GM18511 (cell line): ENCODE measurements around the gene RPL35.

Experiments
- ATAC-seq: cut with Tn5 transposase; IDR thresholded peaks from one replicate; pipeline ENCODE4 v1.9.1; 2021; ENCODE audit warnings: mild to moderate bottlenecking, moderate library complexity; ENCODE audit not compliant: unreplicated experiment

Gene RPL35

GRCh38 chr9:124828489-124829333, 33.0 kb downstream of the RPL35 start:
- no peak for ATAC-seq

- no peak for ATAC-seq
These were observed 40.8 kb downstream of the RPL35 start for GRCh38 chr9:124820698-124821623.

GRCh38 chr9:124818431-124819281, 43.1 kb downstream of the RPL35 start:
- ATAC-seq = peak; percentile 66

- no peak for ATAC-seq
These were observed 46.2 kb downstream of the RPL35 start for GRCh38 chr9:124815601-124816000.

GRCh38 chr9:124814164-124814535, 47.6 kb downstream of the RPL35 start:
- no peak for ATAC-seq

- no peak for ATAC-seq
These were observed 48.1 kb downstream of the RPL35 start for GRCh38 chr9:124813501-124814163.

- ATAC-seq = no peak
These were observed 48.7 kb downstream of the RPL35 start for GRCh38 chr9:124813041-124813440.

GRCh38 chr9:124812441-124812876, 49.3 kb downstream of the RPL35 start:
- ATAC-seq = no peak

- ATAC-seq = no peak
These were observed 50.9 kb downstream of the RPL35 start for GRCh38 chr9:124810663-124811355.

GRCh38 chr9:124809741-124810500, 51.8 kb downstream of the RPL35 start:
- no peak for ATAC-seq

GRCh38 chr9:124809211-124809610, 52.5 kb downstream of the RPL35 start:
- ATAC-seq = no peak

- no peak for ATAC-seq
These were observed 53.4 kb downstream of the RPL35 start for GRCh38 chr9:124808246-124808956.
